ENCODE results near the gene NRM. TPM values are rescaled to one million over a fixed set of nuclear protein-coding genes. Genes with fewer than 3 reads are reported as not detected.
"Not testable (repeated sequence)": the region's sequence is repeated elsewhere in the genome, so short reads cannot be mapped to it uniquely, and the experiment has no call there.

Gene NRM
- total RNA-seq, 1 donor, result 3.5 TPM

DNA sequence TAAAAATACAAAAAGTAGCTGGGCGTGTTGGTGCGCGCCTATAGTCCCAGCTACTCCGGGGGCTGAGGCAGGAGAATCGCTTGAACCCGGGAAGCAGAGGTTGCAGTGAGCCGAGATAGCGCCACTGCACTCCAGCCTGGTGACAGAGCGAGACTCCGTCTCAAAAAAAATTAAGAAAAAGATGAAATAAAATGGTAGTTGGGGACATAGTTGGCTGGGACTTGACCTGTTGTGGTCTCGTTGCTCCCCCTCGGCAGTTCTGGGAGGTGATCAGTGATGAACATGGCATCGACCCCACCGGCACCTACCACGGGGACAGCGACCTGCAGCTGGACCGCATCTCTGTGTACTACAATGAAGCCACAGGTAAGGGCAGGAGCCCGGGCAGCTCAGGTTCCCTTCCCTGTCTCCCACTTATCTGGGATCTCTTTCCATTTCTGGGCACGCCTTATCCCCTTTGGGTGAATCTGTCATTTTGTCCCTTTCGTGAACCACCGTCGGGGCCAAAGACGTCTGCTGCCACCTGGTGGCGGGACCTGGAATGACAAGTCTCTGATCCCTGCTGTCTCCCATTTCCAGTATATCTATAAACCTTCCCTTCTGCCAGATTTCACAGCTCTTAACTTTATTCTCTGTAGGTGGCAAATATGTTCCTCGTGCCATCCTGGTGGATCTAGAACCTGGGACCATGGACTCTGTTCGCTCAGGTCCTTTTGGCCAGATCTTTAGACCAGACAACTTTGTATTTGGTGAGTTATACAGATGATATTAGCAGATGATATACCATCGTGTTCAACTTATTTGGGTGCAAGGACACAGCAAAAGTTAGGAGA lies 31.7 kb upstream of the NRM start:
- peak overlapping the region; percentile 67 for H3K4me3 ChIP-seq (ENCODE audit: low read depth, low read length)
- DNase-seq (ENCODE audit: low read depth), result peak; percentile 79
- TF ChIP-seq CTCF (IDR thresholded peaks at IDR 0.05; ENCODE audit: insufficient read depth, low read depth, low read length), result peak; percentile 94

DNA sequence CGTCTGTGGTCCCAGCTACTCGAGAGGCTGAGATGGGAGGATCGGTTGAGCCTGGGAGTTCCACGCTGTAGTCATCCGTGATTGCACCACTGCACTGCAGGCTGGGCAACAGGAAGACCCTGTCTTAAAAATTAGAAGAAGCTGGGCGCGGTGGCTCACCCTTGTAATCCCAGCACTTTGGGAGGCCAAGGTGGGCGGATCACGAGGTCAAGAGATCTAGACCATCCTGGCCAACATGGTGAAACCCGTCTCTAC lies 31.2 kb upstream of the NRM start:
- H3K4me3 ChIP-seq (ENCODE audit: low read depth, low read length), result peak overlapping the region; percentile 67
- peak; percentile 68 for DNase-seq (ENCODE audit: low read depth)

GRCh38 chr6:30721198-30722024 lies 30.6 kb upstream of the NRM start:
- DNase-seq (ENCODE audit: low read depth), result peak; percentile 92
- peak overlapping the region; percentile 98 for H3K4me3 ChIP-seq (ENCODE audit: low read depth, low read length)
- TF ChIP-seq CTCF (IDR thresholded peaks at IDR 0.05; ENCODE audit: insufficient read depth, low read depth, low read length), result peak; percentile 14

DNA sequence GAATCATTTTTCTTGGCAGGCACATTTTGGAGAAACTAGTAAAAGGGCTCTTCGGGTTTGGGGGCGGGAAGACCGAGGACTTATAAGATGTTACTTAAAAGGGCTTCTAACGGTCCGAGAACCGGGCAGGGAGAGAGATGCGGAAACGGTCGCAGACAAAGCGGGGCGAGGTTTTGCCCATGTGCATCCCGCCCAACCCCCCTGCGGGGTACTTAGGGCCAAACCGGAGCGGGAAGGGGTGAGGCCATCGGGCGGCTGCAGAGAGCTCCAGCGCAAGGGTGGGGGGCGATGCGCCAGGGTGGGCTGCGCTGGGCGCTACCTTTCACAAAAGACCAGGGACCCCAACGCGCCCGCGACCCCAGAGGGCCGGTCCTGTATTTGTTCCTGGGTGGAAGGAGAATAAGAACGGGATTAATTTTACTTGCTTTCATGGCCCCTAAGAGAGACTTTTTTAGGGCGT lies 30.0 kb upstream of the NRM start:
- H3K4me3 ChIP-seq (ENCODE audit: low read depth, low read length), result peak overlapping the region; percentile 98
- peak; percentile 49 for DNase-seq (ENCODE audit: low read depth)
- no peak for TF ChIP-seq CTCF (IDR thresholded peaks at IDR 0.05; ENCODE audit: insufficient read depth, low read depth, low read length)

DNA sequence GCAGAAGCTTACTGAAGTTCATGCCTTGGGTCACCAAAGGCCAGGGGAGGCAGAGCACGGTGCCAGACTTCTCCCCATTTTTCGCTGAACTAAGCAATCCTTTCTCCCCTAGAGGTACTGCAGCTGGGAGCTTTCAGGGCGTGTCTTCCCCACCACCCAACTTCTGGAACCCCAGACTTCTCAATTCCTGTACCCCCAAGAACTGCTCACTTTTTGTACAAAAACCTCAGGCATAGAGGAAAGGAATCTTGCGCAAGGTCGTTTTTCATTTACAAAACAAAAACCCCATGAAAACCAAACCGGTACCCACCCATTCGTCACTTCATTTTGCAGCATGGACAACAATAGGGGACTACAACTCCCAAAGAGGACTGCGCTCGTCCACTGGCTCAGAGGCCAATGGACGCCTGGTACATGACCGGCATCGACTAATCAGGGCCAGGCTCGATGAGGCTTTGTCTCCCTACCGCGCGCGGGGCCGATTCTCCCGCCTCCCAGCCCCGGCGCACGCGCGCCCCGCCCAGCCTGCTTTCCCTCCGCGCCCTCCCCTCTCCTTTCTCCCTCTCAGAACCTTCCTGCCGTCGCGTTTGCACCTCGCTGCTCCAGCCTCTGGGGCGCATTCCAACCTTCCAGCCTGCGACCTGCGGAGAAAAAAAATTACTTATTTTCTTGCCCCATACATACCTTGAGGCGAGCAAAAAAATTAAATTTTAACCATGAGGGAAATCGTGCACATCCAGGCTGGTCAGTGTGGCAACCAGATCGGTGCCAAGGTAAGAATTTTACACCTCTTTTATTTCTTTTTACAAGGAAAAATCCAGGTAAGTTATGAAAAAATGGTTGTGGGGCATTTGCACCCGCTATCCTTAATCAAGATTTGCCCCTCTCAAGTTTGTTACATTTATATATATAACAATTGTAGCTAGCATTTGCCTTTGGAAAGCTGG lies 29.3 kb upstream of the NRM start, which contains the start of gene TUBB:
TSS of gene TUBB (plus strand) at position 562 of the 947 bp plus-strand sequence. CDS start at position 717, 155 bp downstream.
- H3K4me3 ChIP-seq (ENCODE audit: low read depth, low read length), result peak within 1 kb of the TSS; percentile 98
- peak; percentile 98 for DNase-seq (ENCODE audit: low read depth)
- no peak for TF ChIP-seq CTCF (IDR thresholded peaks at IDR 0.05; ENCODE audit: insufficient read depth, low read depth, low read length)

DNA sequence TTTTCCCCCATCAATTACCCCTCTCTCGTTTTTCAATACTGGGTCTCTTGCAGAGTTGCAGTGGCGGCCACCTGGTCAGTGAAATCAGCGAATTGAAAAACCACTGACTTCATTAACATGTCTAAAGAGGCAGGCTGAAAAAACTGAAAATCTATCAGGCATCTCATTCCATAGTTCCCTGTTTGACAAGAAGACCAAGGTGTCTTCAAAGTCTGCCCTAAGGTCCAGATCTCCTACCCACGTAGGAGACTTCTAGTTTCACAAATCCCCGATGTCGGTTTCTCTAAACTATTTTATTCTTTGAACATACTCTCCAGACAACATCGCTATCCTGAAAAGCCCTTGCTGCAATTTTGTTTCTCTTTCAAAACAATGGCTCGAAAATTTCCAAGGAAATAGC lies 28.6 kb upstream of the NRM start:
- peak overlapping the region; percentile 98 for H3K4me3 ChIP-seq (ENCODE audit: low read depth, low read length)
- DNase-seq (ENCODE audit: low read depth), result no peak
- no peak for TF ChIP-seq CTCF (IDR thresholded peaks at IDR 0.05; ENCODE audit: insufficient read depth, low read depth, low read length)

- H3K4me3 ChIP-seq (ENCODE audit: low read depth, low read length), result peak overlapping the region; percentile 60
Observed at GRCh38 chr6:30717845-30718720, 27.3 kb upstream of the NRM start.

More at GRCh38 chr6:30717845-30718720, 27.3 kb upstream of the NRM start:
- DNase-seq (ENCODE audit: low read depth), result not testable (repeated sequence)
